ENCODE data around the gene EHMT1. TPM values are rescaled to one million over a fixed set of nuclear protein-coding genes. Genes with fewer than 3 reads are reported as not detected.

EHMT1 gene
- total and polyA plus RNA-seq, 10 of the 15 experiments (the other 5 are each of a cell fraction or from before 2014, with no cell fraction given): 2.9 to 100 (median 48.1) TPM

DNA sequence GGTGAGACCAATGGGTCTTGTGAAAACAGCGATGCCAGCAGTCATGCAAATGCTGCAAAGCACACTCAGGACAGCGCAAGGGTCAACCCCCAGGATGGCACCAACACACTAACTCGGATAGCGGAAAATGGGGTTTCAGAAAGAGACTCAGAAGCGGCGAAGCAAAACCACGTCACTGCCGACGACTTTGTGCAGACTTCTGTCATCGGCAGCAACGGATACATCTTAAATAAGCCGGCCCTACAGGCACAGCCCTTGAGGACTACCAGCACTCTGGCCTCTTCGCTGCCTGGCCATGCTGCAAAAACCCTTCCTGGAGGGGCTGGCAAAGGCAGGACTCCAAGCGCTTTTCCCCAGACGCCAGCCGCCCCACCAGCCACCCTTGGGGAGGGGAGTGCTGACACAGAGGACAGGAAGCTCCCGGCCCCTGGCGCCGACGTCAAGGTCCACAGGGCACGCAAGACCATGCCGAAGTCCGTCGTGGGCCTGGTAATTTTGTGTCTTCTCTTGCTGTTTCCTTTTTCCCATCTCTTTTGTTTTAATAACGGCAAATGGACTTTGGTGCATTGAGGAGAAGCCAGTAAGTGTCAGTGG is 98.0 kb downstream of the EHMT1 start:
- no TSS peak for BruUV-seq (replicated peaks)
- ATAC-seq (no peak), FAIRE-seq (no peak), DNase-seq (ENCODE audit: low read depth, low spot score) (no peak)
- intact Hi-C loops (cut with micrococcal nuclease; ENCODE audit: unreplicated experiment): no loop called here
- 96% methylated on average over 25 of the region's 25 CpGs for WGBS (ENCODE audit: insufficient coverage, insufficient replicate concordance, low lambda C conversion rate, missing lambda C conversion rate)
- ChIA-PET SMC1A (ENCODE audit: uncharacterized antibody, unreplicated experiment) (no interaction called here), POLR2A (no interaction called here), CTCF (no interaction called here), RAD21 (ENCODE audit: unreplicated experiment) (no interaction called here)
- in situ Hi-C loops (cut with MboI): no loop called here
- H3K27me3 ChIP-seq (replicated peaks in 1 of 2; ENCODE audit: control insufficient read depth in 2 of 2, insufficient read depth in 2 of 2, low read length in 1 of 2): no peaks in the 10 kb centered on the region
- H2AFZ ChIP-seq (ENCODE audit: control insufficient read depth, low read depth, low read length): no peak overlapping the region
- no peak overlapping the region for H3K27ac ChIP-seq (ENCODE audit: control insufficient read depth, insufficient read depth)
- H3K9ac ChIP-seq (ENCODE audit: control insufficient read depth, insufficient read depth, low read length): no peak overlapping the region
- no peaks in the 10 kb centered on the region; the same call in 1 of the 2 replicates for H3K4me1 ChIP-seq (ENCODE audit: control insufficient read depth, insufficient read depth, low read length)
- peaks cover 11 to 18% of the 10 kb centered on the region in 2 experiments; a peak in 3 of 4 replicates for H3K36me3 ChIP-seq (ENCODE audit: control insufficient read depth in 2 of 2, insufficient read depth in 2 of 2, low read length in 1 of 2)
- no peak overlapping the region for H3K4me2 ChIP-seq (ENCODE audit: control insufficient read depth, insufficient read depth)
- H4K20me1 ChIP-seq (ENCODE audit: control insufficient read depth, insufficient read depth): no peaks in the 10 kb centered on the region
- peaks cover 12% of the 10 kb centered on the region for H3K9me3 ChIP-seq (replicated peaks; ENCODE audit: control insufficient read depth, insufficient read depth, low read length)
- no peak overlapping the region for H3K4me3 ChIP-seq
- peaks cover 5% of the 10 kb centered on the region for H3K79me2 ChIP-seq (ENCODE audit: control insufficient read depth, insufficient read depth, low read length)
- TF ChIP-seq POLR2A (IDR thresholded peaks at IDR 0.05; ENCODE audit: low read depth, low read length) (no peak), BCL11A (IDR thresholded peaks at IDR 0.05; ENCODE audit: low read depth, low read length) (no peak), PAX8 (IDR thresholded peaks at IDR 0.05) (no peak), PML (IDR thresholded peaks at IDR 0.05; ENCODE audit: low read length) (no peak), ZSCAN29 (IDR thresholded peaks at IDR 0.05) (no peak), CEBPB (IDR thresholded peaks at IDR 0.05; ENCODE audit: borderline replicate concordance in 1 of 2, low read depth in 2 of 2, low read length in 2 of 2) (no peak), MEF2A (IDR thresholded peaks at IDR 0.05; ENCODE audit: insufficient read depth, low read depth, low read length) (no peak), CHD2 (IDR thresholded peaks at IDR 0.05; ENCODE audit: borderline replicate concordance, low read depth, low read length) (no peak), JUND (IDR thresholded peaks at IDR 0.05; ENCODE audit: low read depth, low read length) (no peak), MXI1 (IDR thresholded peaks at IDR 0.05; ENCODE audit: low read depth, low read length) (no peak)
- TF ChIP-seq, protein P1, sequence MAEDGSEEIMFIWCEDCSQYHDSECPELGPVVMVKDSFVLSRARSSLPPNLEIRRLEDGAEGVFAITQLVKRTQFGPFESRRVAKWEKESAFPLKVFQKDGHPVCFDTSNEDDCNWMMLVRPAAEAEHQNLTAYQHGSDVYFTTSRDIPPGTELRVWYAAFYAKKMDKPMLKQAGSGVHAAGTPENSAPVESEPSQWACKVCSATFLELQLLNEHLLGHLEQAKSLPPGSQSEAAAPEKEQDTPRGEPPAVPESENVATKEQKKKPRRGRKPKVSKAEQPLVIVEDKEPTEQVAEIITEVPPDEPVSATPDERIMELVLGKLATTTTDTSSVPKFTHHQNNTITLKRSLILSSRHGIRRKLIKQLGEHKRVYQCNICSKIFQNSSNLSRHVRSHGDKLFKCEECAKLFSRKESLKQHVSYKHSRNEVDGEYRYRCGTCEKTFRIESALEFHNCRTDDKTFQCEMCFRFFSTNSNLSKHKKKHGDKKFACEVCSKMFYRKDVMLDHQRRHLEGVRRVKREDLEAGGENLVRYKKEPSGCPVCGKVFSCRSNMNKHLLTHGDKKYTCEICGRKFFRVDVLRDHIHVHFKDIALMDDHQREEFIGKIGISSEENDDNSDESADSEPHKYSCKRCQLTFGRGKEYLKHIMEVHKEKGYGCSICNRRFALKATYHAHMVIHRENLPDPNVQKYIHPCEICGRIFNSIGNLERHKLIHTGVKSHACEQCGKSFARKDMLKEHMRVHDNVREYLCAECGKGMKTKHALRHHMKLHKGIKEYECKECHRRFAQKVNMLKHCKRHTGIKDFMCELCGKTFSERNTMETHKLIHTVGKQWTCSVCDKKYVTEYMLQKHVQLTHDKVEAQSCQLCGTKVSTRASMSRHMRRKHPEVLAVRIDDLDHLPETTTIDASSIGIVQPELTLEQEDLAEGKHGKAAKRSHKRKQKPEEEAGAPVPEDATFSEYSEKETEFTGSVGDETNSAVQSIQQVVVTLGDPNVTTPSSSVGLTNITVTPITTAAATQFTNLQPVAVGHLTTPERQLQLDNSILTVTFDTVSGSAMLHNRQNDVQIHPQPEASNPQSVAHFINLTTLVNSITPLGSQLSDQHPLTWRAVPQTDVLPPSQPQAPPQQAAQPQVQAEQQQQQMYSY (CRISPR knock-in tag; IDR thresholded peaks at IDR 0.05): no peak
- TF ChIP-seq, protein P2, sequence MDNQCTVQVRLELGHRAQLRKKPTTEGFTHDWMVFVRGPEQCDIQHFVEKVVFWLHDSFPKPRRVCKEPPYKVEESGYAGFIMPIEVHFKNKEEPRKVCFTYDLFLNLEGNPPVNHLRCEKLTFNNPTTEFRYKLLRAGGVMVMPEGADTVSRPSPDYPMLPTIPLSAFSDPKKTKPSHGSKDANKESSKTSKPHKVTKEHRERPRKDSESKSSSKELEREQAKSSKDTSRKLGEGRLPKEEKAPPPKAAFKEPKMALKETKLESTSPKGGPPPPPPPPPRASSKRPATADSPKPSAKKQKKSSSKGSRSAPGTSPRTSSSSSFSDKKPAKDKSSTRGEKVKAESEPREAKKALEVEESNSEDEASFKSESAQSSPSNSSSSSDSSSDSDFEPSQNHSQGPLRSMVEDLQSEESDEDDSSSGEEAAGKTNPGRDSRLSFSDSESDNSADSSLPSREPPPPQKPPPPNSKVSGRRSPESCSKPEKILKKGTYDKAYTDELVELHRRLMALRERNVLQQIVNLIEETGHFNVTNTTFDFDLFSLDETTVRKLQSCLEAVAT (IDR thresholded peaks at IDR 0.05): peak; percentile 70; the same call in 1 of the 2 replicates
- TF ChIP-seq, protein P3, sequence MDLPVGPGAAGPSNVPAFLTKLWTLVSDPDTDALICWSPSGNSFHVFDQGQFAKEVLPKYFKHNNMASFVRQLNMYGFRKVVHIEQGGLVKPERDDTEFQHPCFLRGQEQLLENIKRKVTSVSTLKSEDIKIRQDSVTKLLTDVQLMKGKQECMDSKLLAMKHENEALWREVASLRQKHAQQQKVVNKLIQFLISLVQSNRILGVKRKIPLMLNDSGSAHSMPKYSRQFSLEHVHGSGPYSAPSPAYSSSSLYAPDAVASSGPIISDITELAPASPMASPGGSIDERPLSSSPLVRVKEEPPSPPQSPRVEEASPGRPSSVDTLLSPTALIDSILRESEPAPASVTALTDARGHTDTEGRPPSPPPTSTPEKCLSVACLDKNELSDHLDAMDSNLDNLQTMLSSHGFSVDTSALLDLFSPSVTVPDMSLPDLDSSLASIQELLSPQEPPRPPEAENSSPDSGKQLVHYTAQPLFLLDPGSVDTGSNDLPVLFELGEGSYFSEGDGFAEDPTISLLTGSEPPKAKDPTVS (IDR thresholded peaks at IDR 0.05; ENCODE audit: low read depth, low read length): no peak
- TF ChIP-seq, protein P4, sequence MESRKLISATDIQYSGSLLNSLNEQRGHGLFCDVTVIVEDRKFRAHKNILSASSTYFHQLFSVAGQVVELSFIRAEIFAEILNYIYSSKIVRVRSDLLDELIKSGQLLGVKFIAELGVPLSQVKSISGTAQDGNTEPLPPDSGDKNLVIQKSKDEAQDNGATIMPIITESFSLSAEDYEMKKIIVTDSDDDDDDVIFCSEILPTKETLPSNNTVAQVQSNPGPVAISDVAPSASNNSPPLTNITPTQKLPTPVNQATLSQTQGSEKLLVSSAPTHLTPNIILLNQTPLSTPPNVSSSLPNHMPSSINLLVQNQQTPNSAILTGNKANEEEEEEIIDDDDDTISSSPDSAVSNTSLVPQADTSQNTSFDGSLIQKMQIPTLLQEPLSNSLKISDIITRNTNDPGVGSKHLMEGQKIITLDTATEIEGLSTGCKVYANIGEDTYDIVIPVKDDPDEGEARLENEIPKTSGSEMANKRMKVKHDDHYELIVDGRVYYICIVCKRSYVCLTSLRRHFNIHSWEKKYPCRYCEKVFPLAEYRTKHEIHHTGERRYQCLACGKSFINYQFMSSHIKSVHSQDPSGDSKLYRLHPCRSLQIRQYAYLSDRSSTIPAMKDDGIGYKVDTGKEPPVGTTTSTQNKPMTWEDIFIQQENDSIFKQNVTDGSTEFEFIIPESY (IDR thresholded peaks at IDR 0.05): peak; percentile 39; the same call in 1 of the 2 replicates
- TF ChIP-seq, protein P5, sequence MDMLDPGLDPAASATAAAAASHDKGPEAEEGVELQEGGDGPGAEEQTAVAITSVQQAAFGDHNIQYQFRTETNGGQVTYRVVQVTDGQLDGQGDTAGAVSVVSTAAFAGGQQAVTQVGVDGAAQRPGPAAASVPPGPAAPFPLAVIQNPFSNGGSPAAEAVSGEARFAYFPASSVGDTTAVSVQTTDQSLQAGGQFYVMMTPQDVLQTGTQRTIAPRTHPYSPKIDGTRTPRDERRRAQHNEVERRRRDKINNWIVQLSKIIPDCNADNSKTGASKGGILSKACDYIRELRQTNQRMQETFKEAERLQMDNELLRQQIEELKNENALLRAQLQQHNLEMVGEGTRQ (IDR thresholded peaks at IDR 0.05; ENCODE audit: borderline replicate concordance, low read depth, low read length): no peak

Data from GM12878 (cell line).